OCI-LY1 (cell line): Measurements from ENCODE around the gene ITGA7.
A peak's percentile ranks its signal among the peaks of the same experiment; 100 is the strongest.

Experiments used
- H2AFZ ChIP-seq: fragments of 200-600 bp; sonication (generic), shearing (Covaris generic); 2 replicates; pipeline ENCODE4 v1.6.0; 2014; ENCODE audit warnings: antibody characterized with exemption, mild to moderate bottlenecking, low read length
- H3F3A ChIP-seq: fragments of 200-600 bp; sonication (generic), shearing (Covaris generic); 2 replicates; pipeline ENCODE4 v1.6.0; 2014; ENCODE audit warnings: mild to moderate bottlenecking, antibody characterized with exemption, low read length, moderate library complexity; ENCODE audit not compliant: insufficient read depth
- H3K27ac ChIP-seq: fragments of 200-600 bp; sonication (generic); 2 replicates; pipeline ENCODE4 v1.5.1; 2014; ENCODE audit warnings: low read length, mixed run types, mild to moderate bottlenecking, low read depth; ENCODE audit not compliant: poor library complexity, severe bottlenecking
- H3K27me3 ChIP-seq: fragments of 200-600 bp; sonication (generic); 2 replicates; pipeline ENCODE4 v1.6.0; 2014; ENCODE audit warnings: antibody characterized with exemption, mild to moderate bottlenecking, low read length, moderate library complexity; ENCODE audit not compliant: insufficient read depth
- H3K36me3 ChIP-seq: fragments of 200-600 bp; sonication (generic); 2 replicates; pipeline ENCODE4 v1.6.1; 2014; ENCODE audit warnings: mild to moderate bottlenecking, antibody characterized with exemption, low read length, moderate library complexity, mixed read lengths; ENCODE audit not compliant: insufficient read depth
- H3K4me1 ChIP-seq: fragments of 200-600 bp; sonication (generic); 2 replicates; pipeline ENCODE4 v1.5.1; 2014; ENCODE audit warnings: mild to moderate bottlenecking, low read length, moderate library complexity; ENCODE audit not compliant: insufficient read depth, severe bottlenecking
- H3K4me2 ChIP-seq: fragments of 200-600 bp; sonication (generic), shearing (Covaris generic); 2 replicates; pipeline ENCODE4 v1.6.1; 2014; ENCODE audit warnings: low read length
- H3K4me3 ChIP-seq: fragments of 200-600 bp; sonication (generic); 2 replicates; pipeline ENCODE4 v1.5.1; 2014; ENCODE audit warnings: low read length, low read depth, mild to moderate bottlenecking, mixed read lengths; ENCODE audit not compliant: poor library complexity, severe bottlenecking
- H3K79me2 ChIP-seq: fragments of 200-600 bp; shearing (Covaris generic); 2 replicates; pipeline ENCODE4 v1.6.1; 2016; ENCODE audit warnings: mixed run types, low read length, mixed read lengths; ENCODE audit not compliant: insufficient read depth
- H3K9ac ChIP-seq: fragments of 200-600 bp; sonication (generic), shearing (Covaris generic); 2 replicates; pipeline ENCODE4 v1.6.1; 2014; ENCODE audit warnings: mild to moderate bottlenecking, low read length, mixed read lengths
- H3K9me2 ChIP-seq: fragments of 200-600 bp; sonication (generic), shearing (Covaris generic); 2 replicates; pipeline ENCODE4 v1.6.1; 2014; ENCODE audit warnings: low read depth, mild to moderate bottlenecking, low read length, mixed read lengths
- H3K9me3 ChIP-seq: fragments of 200-600 bp; shearing (Covaris generic); 2 replicates; pipeline ENCODE4 v1.6.1; 2014; ENCODE audit warnings: low read length, mixed read lengths
- H4K20me1 ChIP-seq: fragments of 200-600 bp; sonication (generic), shearing (Covaris generic); 2 replicates; pipeline ENCODE4 v1.6.0; 2016; ENCODE audit warnings: mild to moderate bottlenecking, low read length; ENCODE audit not compliant: insufficient read depth
- EZH2 ChIP-seq: fragments of 200-600 bp; sonication (generic), shearing (Covaris generic); IDR thresholded peaks from 2 replicates; pipeline ENCODE4 v1.8.0; 2017; ENCODE audit warnings: borderline replicate concordance, mixed run types, mild to moderate bottlenecking, antibody characterized with exemption, low read length, moderate library complexity, mixed read lengths
- TF ChIP-seq, protein P1 (sequence below): fragments of 200-600 bp; sonication (generic), shearing (Covaris generic); IDR thresholded peaks from 2 replicates; pipeline ENCODE4 v1.5.1; 2017; ENCODE audit warnings: mild to moderate bottlenecking, antibody characterized with exemption, low read length, moderate library complexity, mixed read lengths

Gene ITGA7

GRCh38 chr12:55718624-55719275 is 11.0 kb upstream of the ITGA7 start:
- H3K79me2 ChIP-seq, result no peaks in the 10 kb centered on the region
- H3F3A ChIP-seq, result no peaks in the 10 kb centered on the region
- no peak overlapping the region for H3K9ac ChIP-seq
- no peaks in the 10 kb centered on the region for H3K36me3 ChIP-seq
- no peaks in the 10 kb centered on the region for H3K9me2 ChIP-seq
- H3K4me2 ChIP-seq, result no peak overlapping the region
- H3K9me3 ChIP-seq, result no peaks in the 10 kb centered on the region
- no peak overlapping the region for H3K4me3 ChIP-seq
- TF ChIP-seq, protein P1, sequence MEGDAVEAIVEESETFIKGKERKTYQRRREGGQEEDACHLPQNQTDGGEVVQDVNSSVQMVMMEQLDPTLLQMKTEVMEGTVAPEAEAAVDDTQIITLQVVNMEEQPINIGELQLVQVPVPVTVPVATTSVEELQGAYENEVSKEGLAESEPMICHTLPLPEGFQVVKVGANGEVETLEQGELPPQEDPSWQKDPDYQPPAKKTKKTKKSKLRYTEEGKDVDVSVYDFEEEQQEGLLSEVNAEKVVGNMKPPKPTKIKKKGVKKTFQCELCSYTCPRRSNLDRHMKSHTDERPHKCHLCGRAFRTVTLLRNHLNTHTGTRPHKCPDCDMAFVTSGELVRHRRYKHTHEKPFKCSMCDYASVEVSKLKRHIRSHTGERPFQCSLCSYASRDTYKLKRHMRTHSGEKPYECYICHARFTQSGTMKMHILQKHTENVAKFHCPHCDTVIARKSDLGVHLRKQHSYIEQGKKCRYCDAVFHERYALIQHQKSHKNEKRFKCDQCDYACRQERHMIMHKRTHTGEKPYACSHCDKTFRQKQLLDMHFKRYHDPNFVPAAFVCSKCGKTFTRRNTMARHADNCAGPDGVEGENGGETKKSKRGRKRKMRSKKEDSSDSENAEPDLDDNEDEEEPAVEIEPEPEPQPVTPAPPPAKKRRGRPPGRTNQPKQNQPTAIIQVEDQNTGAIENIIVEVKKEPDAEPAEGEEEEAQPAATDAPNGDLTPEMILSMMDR, result no peak
- no peak for TF ChIP-seq EZH2
- no peaks in the 10 kb centered on the region for H4K20me1 ChIP-seq
- H3K4me1 ChIP-seq, result peaks cover 44% of the 10 kb centered on the region
- no peaks in the 10 kb centered on the region for H3K27me3 ChIP-seq
- H3K27ac ChIP-seq, result no peak overlapping the region
- no peak overlapping the region for H2AFZ ChIP-seq

- Histone ChIP-seq H3K4me2 (peak overlapping the region; percentile 97; the same call in 1 of the 2 replicates), H3K9ac (no peak overlapping the region; the same call in 1 of the 2 replicates), H3F3A (no peaks in the 10 kb centered on the region), H3K9me2 (no peaks in the 10 kb centered on the region), H3K9me3 (no peaks in the 10 kb centered on the region), H4K20me1 (no peaks in the 10 kb centered on the region), H3K4me3 (no peak overlapping the region), H3K27me3 (no peaks in the 10 kb centered on the region), H2AFZ (no peak overlapping the region), H3K79me2 (no peaks in the 10 kb centered on the region), H3K27ac (peak overlapping the region; percentile 81), H3K36me3 (no peaks in the 10 kb centered on the region), H3K4me1 (peaks cover 36% of the 10 kb centered on the region)
- TF ChIP-seq EZH2, result no peak
- TF ChIP-seq, protein P1, result no peak
Observed at GRCh38 chr12:55718015-55718414, 10.3 kb upstream of the ITGA7 start.

GRCh38 chr12:55717011-55718007 is 9.6 kb upstream of the ITGA7 start:
- no peaks in the 10 kb centered on the region for H3K36me3 ChIP-seq
- no peaks in the 10 kb centered on the region for H3K79me2 ChIP-seq

More at GRCh38 chr12:55717011-55718007, 9.6 kb upstream of the ITGA7 start:
- H4K20me1 ChIP-seq, result no peaks in the 10 kb centered on the region
- H3K9me2 ChIP-seq, result no peaks in the 10 kb centered on the region
- TF ChIP-seq, protein P1, result no peak
- no peak for TF ChIP-seq EZH2
- H3F3A ChIP-seq, result no peaks in the 10 kb centered on the region
- no peaks in the 10 kb centered on the region for H3K9me3 ChIP-seq
- peak overlapping the region; percentile 82 for H3K9ac ChIP-seq
- peak overlapping the region; percentile 97 for H3K4me2 ChIP-seq
- H3K4me1 ChIP-seq, result peaks cover 31% of the 10 kb centered on the region
- H2AFZ ChIP-seq, result no peak overlapping the region
- peak overlapping the region; percentile 82 for H3K4me3 ChIP-seq
- H3K27ac ChIP-seq, result peak overlapping the region; percentile 81
- H3K27me3 ChIP-seq, result no peaks in the 10 kb centered on the region
